Calu3 (cell line): ENCODE measurements around the gene ZMAT3. TPM values are rescaled to one million over a fixed set of nuclear protein-coding genes. Genes with fewer than 3 reads are reported as not detected.
"Not testable (repeated sequence)": the region's sequence is repeated elsewhere in the genome, so short reads cannot be mapped to it uniquely, and the experiment has no call there.

ENCODE experiments used
- BruUV-seq: library from RNA; stranded (reverse); fragments of 400-500 nt; replicated peaks from 2 replicates; lab custom pipeline; 2021; lab: Mats Ljungman, UMichigan
- CTCF ChIA-PET: fragments of 300-600 bp; sonication (Branson Sonifier 250); formaldehyde crosslinking; loops from one replicate; lab custom pipeline; 2022; ENCODE audit warnings: antibody characterized with exemption; lab: Charles Lee
- DNase-seq: peaks from one replicate; pipeline ENCODE4 v3.0.0; 2022
- H3K27ac Mint-ChIP-seq: one replicate; pipeline ENCODE4 v1.8.0; 2022; ENCODE audit warnings: mixed read lengths; ENCODE audit not compliant: unreplicated experiment
- H3K27me3 Mint-ChIP-seq: one replicate; pipeline ENCODE4 v1.8.0; 2022; ENCODE audit warnings: mixed read lengths; ENCODE audit not compliant: unreplicated experiment
- H3K36me3 Mint-ChIP-seq: one replicate; pipeline ENCODE4 v1.8.0; 2022; ENCODE audit warnings: mild to moderate bottlenecking, moderate library complexity, mixed read lengths; ENCODE audit not compliant: insufficient read depth, unreplicated experiment
- H3K4me1 Mint-ChIP-seq: one replicate; pipeline ENCODE4 v1.8.0; 2022; ENCODE audit warnings: mild to moderate bottlenecking, low read depth, mixed read lengths; ENCODE audit not compliant: unreplicated experiment
- H3K4me3 Mint-ChIP-seq: one replicate; pipeline ENCODE4 v1.8.0; 2022; ENCODE audit warnings: mild to moderate bottlenecking, low read depth, moderate library complexity, mixed read lengths; ENCODE audit not compliant: unreplicated experiment
- H3K9me3 Mint-ChIP-seq: one replicate; pipeline ENCODE4 v1.8.0; 2022; ENCODE audit warnings: low read depth, mixed read lengths; ENCODE audit not compliant: unreplicated experiment
- intact Hi-C: fragments of 100-400 bp; cut with micrococcal nuclease; formaldehyde crosslinking; loops from one replicate; pipeline ENCODE4 v1.10.0; 2022; ENCODE audit not compliant: unreplicated experiment
- total RNA-seq: library from RNA; stranded (reverse); gene quantifications from 2 replicates; pipeline ENCODE4 v1.2.3, GENCODE V29; 2022
- TF ChIP-seq, protein P1 (sequence below): fragments of 200-600 bp; IDR thresholded peaks from one replicate; pipeline ENCODE4 v1.8.0; 2022; ENCODE audit warnings: antibody characterized with exemption; ENCODE audit not compliant: unreplicated experiment

Gene ZMAT3
- total RNA-seq, 1 experiment from 2014 or later, result 12.1 TPM

DNA sequence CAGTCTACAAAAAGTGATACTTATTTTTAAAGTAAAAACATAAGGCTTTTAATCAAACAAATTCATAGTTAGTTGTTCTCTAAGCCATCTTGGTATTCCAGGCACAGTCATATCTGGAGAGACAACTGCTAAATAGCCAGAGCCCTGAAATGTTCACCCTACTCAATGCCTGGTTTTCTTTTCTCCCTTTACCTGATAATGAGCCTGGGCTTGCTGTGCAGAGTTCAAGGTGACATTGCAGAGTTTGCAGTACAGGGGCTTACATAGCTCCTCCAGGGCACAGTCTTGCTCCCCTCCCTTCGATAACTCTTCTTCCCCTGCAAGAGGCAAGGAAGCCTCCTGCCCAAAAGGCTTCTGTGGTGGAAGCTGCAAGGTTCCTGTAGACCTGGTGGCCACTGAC lies 4.3 kb downstream of the ZMAT3 start:
- DNase-seq, result no peak
- no TSS peak for BruUV-seq
- Mint-ChIP-seq H3K4me3 (no peak overlapping the region), H3K36me3 (peaks cover 16% of the 10 kb centered on the region), H3K4me1 (peaks cover 26% of the 10 kb centered on the region), H3K27me3 (no peaks in the 10 kb centered on the region), H3K9me3 (no peaks in the 10 kb centered on the region), H3K27ac (no peak overlapping the region)
- TF ChIP-seq, protein P1, sequence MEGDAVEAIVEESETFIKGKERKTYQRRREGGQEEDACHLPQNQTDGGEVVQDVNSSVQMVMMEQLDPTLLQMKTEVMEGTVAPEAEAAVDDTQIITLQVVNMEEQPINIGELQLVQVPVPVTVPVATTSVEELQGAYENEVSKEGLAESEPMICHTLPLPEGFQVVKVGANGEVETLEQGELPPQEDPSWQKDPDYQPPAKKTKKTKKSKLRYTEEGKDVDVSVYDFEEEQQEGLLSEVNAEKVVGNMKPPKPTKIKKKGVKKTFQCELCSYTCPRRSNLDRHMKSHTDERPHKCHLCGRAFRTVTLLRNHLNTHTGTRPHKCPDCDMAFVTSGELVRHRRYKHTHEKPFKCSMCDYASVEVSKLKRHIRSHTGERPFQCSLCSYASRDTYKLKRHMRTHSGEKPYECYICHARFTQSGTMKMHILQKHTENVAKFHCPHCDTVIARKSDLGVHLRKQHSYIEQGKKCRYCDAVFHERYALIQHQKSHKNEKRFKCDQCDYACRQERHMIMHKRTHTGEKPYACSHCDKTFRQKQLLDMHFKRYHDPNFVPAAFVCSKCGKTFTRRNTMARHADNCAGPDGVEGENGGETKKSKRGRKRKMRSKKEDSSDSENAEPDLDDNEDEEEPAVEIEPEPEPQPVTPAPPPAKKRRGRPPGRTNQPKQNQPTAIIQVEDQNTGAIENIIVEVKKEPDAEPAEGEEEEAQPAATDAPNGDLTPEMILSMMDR, result no peak
- CTCF ChIA-PET, result no interaction called here
- intact Hi-C loops, result loop anchor here (5.0 kb wide), 1 partner anchor 80 kb away; the partner anchor contains the start of gene PIK3CA

DNA sequence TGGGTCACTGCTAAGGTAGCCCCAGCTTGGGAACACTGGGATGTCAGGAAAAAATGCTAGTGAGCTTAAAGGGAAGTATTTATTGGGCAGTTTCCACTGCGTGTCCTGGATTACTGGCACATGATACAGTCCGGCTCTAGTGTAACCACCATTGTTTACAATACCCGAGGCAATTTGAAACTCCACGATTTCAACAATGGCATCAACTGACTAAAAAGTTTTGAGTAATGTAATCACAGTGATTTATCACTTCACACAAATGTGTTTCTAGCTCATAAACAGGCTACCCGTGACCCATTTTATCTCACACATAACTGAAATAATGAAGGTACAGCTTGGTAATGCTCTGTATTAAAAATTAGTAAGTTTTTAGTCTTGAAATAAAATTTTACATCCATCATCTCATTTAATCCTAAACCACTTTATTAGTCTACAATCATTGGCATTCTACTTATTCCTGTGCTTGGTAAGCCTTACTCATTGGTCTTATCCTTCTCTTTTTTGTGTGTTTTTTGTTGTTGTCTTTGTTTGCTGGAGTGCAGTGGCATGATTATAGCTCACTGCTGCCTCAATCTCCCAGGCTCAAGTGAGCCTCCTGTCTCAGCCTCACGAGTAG lies 7.6 kb downstream of the ZMAT3 start:
- Mint-ChIP-seq H3K4me3 (no peak overlapping the region), H3K4me1 (peaks cover 12% of the 10 kb centered on the region), H3K36me3 (no peaks in the 10 kb centered on the region), H3K27me3 (no peaks in the 10 kb centered on the region), H3K27ac (no peak overlapping the region), H3K9me3 (no peaks in the 10 kb centered on the region)
- CTCF ChIA-PET, result no interaction called here
- intact Hi-C loops, result no loop called here
- BruUV-seq, result no TSS peak
- no peak for DNase-seq
- TF ChIP-seq, protein P1, result no peak

DNA sequence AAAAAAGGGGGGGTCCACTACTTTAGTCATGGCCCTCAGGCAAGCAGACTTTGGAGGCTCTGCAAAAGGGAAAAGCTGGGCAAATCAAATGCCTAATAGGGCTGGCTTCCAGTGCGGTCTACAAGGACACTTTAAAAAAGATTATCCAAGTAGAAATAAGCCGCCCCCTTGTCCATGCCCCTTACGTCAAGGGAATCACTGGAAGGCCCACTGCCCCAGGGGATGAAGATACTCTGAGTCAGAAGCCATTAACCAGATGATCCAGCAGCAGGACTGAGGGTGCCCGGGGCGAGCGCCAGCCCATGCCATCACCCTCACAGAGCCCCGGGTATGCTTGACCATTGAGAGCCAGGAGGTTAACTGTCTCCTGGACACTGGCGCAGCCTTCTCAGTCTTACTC lies 15.3 kb downstream of the ZMAT3 start:
- intact Hi-C loops, result no loop called here
- no peak overlapping the region for H3K27ac Mint-ChIP-seq
- H3K36me3 Mint-ChIP-seq, result no peaks in the 10 kb centered on the region
- TF ChIP-seq, protein P1, result no peak
- no peak overlapping the region for H3K4me3 Mint-ChIP-seq
- no TSS peak for BruUV-seq
- peaks cover 5% of the 10 kb centered on the region for H3K9me3 Mint-ChIP-seq
- no peaks in the 10 kb centered on the region for H3K4me1 Mint-ChIP-seq
- CTCF ChIA-PET, result no interaction called here
- H3K27me3 Mint-ChIP-seq, result no peaks in the 10 kb centered on the region
- DNase-seq, result no peak

DNA sequence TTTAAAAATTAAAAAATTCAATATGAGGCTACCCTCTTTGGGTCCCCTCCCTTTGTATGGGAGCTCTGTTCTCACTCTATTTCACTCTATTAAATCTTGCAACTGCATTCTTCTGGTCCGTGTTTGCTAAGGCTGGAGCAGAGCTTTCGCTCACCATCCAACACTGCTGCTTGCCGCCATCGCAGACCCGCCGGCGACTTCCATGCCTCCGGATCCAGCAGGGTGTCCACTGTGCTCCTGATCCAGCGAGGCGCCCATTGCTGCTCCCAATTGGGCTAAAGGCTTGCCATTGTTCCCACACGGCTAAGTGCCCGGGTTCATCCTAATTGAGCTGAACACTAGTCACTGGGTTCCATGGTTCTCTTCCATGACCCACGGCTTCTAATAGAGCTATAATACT lies 17.0 kb downstream of the ZMAT3 start:
- DNase-seq, H3K9me3 Mint-ChIP-seq, H3K4me3 Mint-ChIP-seq, intact Hi-C loops, H3K36me3 Mint-ChIP-seq, BruUV-seq, H3K4me1 Mint-ChIP-seq, CTCF ChIA-PET, H3K27me3 Mint-ChIP-seq, H3K27ac Mint-ChIP-seq: not testable (repeated sequence)
